Sigmoid colon (tissue), 3 donors: ENCODE data around the gene MRPL43.

ENCODE experiments used
- POLR2A ChIP-seq, 2 donors: fragments of 450-650 bp; IDR thresholded peaks; one replicate each; pipeline ENCODE4 v1.6.1; 2016; ENCODE audit warnings: antibody characterized with exemption in 2 of 2, mild to moderate bottlenecking in 2 of 2, moderate library complexity in 2 of 2
- TF ChIP-seq, protein P1 (sequence below), 4 experiments: fragments of 450-650 bp in 3 of 4; fragments of 200-600 bp in 1 of 4; IDR thresholded peaks; one replicate each; pipeline ENCODE4 v1.5.1; 2016 to 2019; ENCODE audit warnings: antibody characterized with exemption in 4 of 4, mild to moderate bottlenecking in 3 of 4, moderate library complexity in 2 of 4

DNA sequence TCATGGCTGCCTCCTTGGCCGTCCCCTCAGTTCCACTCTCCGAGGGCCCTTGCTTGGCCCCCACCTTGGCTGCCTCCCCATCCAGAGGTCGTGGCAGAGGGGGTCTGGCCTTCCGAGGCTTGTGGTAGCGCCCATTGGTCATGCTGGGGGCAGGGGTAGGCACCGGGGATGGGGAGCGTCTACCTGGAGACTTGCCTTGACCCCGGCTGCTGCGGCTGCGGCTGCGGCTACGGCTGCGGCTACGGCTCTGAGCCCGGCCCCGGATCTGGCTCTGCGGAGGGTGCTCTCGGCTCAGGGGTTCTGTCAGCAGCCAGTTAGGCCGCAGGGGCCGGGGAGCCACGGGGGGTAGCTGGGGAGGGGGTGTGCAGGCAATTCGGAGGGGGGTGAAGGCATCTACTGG is 23.0 kb upstream of the MRPL43 start:
- TF ChIP-seq, protein P1, sequence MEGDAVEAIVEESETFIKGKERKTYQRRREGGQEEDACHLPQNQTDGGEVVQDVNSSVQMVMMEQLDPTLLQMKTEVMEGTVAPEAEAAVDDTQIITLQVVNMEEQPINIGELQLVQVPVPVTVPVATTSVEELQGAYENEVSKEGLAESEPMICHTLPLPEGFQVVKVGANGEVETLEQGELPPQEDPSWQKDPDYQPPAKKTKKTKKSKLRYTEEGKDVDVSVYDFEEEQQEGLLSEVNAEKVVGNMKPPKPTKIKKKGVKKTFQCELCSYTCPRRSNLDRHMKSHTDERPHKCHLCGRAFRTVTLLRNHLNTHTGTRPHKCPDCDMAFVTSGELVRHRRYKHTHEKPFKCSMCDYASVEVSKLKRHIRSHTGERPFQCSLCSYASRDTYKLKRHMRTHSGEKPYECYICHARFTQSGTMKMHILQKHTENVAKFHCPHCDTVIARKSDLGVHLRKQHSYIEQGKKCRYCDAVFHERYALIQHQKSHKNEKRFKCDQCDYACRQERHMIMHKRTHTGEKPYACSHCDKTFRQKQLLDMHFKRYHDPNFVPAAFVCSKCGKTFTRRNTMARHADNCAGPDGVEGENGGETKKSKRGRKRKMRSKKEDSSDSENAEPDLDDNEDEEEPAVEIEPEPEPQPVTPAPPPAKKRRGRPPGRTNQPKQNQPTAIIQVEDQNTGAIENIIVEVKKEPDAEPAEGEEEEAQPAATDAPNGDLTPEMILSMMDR (IDR thresholded peaks at IDR 0.05), result no peak
- no peak for TF ChIP-seq POLR2A (IDR thresholded peaks at IDR 0.05)
